GM19452 (cell line): ENCODE data around the gene TBCC.

Experiments used
- ATAC-seq: cut with Tn5 transposase; IDR thresholded peaks from one replicate; pipeline ENCODE4 v1.9.1; 2021; ENCODE audit not compliant: unreplicated experiment

The TBCC gene

DNA sequence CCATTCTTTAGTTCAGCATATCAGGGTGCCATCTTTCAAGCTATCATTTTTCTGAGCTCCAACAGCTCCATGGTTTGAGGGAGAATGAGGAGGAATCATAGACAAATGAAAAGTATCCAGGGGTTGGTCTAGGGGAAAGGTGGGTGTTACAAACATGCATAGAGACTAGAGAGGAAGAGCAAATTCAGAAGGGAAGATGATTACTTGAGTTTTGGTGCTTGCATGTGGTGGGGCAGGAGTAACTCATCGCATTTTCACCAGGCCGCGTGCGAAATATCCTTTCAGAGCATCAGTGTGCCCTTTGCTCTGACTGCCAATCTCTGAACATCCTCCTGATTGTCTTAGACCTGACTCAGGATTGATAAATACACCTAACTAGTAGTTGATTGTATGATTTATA is 28.3 kb upstream of the TBCC start:
- no peak for ATAC-seq

DNA sequence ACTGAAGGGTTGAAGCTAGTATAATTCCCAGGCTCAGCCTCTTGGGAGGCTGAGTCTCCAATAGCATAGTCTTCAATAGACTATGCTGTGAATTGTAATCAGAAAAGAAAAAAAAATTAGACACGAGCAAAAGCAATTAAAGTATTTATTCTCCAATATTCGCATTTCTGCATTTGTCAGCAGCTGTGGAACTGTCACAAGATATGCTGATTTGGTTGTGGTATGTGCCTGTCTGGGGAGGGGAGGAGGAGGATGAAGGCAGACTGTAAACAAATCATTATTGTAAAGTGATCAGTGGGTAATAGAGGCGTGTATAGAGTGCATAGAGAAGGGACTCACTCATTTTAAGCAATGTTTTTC is 25.8 kb upstream of the TBCC start:
- ATAC-seq = peak; percentile 21

GRCh38 chr6:42769836-42770235 is 23.9 kb upstream of the TBCC start:
- ATAC-seq = no peak

DNA sequence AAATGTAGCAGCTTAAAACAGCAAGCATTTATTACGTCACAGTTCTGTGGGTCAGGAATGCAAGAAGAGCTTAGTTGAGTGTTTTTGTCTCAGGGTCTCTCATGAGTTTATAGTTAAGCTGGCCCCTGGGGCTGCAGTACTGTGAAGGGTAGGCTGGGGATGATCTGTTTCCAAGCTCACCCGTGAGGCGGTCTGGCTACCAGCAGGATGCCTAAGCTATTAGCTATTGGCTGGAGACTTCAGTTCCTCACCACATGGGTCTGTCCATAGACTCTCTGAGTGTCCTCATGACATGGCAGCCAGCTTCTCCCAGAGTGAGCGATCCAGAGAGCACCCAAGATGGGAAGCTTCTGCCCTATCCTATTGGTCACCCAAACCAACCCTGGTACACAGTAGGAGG is 23.1 kb upstream of the TBCC start:
- ATAC-seq = no peak

DNA sequence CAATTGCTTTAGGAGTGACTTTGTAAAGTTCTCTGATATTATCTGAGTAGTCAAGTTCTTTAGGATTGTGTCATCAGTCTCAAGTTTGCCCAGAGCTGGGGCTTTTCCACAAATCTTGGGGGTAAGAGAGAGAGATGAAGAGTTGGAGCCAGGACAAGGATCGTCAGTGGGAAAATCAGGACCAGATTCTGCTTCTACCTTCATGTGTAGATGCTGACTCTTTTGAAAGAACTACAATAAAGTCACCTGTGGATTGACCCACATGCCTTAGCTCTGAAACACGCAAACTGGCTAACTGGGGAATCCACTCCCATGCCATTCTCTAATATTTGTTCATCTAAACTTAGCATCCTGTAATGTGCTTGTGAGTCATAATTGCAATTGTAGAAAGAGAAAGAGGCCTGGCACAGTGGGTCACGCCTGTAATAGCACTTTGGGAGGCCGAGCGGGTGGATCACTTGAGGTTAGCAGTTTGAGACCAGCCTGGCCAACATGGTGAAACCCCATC is 20.3 kb upstream of the TBCC start:
- ATAC-seq = no peak

DNA sequence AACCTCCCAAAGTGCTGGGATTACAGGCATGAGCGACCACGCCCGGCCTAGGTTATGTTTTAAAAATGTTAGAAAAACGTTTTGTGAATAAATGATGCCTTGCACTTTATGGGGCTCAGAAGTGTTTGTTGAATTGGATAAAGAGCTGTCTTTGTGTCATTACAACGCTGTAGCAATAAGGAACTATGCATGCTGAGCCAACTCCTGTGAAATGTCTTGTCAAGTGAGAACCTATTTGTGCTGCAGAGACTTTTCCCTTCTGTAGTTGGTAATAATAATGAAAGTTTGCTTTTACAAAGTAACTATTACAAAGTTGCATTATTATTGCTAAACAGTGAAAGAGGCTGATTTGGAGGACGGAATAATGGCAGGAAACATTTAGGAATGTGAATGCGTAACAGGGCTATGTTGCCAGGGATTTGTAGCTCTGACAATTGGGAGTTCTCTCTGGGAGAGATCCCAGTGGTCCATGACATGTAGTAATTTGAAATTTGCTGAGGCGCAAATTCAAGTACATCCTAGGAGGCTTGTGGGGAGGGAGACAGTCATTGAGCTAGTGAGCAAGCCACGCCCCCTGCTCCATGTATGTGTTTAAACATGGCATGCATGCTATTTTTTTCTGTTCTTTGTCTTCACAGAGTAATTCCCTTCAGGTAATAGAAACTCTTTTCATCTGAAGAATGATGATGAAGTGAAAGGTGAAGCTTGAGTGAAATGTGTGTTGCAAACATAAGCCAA is 19.2 kb upstream of the TBCC start:
- no peak for ATAC-seq

DNA sequence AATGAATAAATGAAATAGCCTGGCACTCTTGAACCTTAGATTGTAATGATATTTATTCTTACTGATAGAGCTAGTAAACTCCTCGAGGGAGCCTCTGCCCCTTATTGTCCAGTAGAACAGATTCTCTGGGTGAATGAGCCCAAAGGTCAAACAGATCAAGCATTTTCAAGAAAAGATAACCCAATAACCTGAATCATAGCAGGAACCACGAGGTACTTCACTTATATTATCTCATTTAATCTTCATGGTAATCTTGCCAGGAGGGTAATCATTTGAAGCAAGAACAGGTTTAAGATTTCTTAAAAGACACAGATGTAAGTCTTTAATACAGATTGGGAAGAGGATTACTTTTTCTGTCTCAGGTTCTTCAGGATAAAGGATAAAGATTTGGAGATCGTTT is 17.0 kb upstream of the TBCC start:
- no peak for ATAC-seq

GRCh38 chr6:42762426-42762859 is 16.5 kb upstream of the TBCC start:
- ATAC-seq = no peak

- ATAC-seq = no peak
Measured at GRCh38 chr6:42761287-42762067, 15.6 kb upstream of the TBCC start.

GRCh38 chr6:42758756-42759430 is 13.0 kb upstream of the TBCC start:
- ATAC-seq = no peak

GRCh38 chr6:42756722-42757121 is 10.8 kb upstream of the TBCC start:
- no peak for ATAC-seq

- ATAC-seq = no peak
Measured at GRCh38 chr6:42754759-42755158, 8.9 kb upstream of the TBCC start.

GRCh38 chr6:42751055-42751454 is 5.2 kb upstream of the TBCC start:
- ATAC-seq = no peak

DNA sequence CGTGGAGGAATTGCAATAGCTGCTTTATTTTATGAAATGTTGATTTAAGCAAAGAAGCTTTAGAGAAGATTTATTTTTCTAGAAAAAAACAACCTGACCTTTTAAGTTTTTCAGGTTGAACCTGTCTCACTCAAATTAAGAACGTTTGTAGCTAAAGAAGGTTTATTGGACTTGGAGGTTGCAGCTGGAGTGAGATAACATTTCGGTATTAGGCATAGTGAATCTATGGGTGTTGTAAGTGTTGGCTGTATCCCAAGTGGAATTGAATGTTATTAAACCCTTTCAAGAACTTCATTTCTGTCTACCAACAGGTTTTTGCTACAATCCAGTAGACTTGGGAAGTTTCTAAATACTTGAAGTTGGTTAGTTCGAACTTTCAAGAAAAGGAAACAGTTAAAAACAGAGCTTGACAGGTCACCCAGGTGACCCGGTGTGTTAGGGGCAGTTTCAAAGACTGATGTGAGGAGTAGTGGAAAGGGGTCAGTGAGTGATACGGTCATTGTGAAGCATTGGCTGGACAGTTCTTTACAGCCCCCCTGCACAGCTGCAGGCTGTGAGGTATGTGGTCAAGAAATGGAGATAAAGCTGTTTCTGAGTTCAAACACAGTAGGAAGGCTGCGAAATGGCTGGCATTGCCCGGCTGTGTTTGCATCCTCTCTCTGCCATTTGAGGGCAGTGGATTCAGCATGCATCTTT is 2.4 kb upstream of the TBCC start:
- ATAC-seq = no peak

DNA sequence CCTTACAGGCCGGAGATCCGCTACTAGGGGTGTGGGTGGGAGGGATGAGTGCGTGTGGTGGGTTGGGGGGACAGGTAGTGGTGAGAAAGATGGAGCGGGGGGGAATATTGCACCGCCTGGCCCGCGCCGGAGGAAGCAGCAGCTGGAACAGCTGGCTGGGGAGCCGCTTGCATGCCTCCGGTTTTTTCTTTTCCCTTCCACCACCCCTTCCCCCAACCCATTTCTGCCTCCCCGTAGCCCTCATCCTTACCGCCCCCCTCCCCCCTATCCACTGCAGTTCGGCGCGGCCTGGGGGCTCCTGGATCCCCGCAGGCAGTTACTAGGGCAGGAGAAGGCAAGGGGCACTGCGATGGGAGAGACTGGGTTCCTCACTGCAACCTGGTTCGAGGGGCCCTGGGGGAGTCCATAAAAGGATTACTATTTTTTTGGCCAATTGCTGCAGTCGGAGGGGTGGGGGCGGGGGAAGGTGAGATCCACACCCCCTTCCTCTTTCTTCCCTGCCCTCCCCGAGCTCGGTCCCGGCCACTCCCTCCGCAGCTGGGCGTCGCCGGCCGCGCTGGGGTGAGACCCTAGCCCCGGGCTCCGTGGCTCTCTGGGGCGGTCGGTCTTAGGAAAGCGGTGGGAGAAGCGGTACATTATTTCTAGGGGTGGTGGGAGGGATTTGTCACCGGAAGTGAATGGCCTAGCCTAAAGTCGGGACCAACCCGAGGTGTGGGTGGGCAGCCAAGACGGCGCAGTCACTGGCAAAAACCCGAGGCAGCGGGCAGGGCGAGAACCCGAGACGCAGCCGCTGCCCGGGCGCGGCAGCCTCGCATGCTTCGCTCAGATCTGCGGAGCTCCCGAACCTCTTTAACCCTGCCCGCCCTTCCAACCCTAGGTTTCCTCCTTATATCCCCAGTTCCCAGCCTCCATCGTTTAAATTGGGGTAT is 824 bp upstream of the TBCC start:
- ATAC-seq = peak; percentile 43

DNA sequence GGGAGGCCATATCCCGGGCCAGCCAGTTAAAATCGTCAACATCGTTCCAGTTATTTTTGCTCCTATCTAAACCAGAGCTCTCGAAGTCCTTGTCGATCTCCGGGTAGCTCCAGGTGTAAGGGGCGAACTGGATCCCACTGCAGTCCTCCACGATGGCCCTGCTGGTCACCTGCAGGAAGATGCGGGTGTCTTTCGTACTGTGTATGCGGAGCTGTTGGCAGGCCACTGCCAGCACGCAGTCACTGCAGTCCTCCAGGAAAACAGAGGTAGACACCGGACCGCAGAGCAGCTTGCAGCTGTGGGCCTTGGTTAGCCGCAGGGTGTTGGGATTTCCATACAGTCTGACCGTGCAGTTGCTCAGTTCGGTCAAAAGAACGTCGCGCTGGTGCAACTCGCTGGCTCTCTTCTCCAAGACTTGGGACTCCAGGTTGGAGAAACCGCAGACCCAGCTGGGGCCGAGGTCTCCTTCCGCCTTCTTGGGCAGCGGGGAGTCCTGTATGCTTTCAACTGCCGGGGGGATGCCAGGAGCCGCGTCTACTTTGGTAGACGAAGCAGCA is 742 bp downstream of the TBCC start:
- ATAC-seq = no peak

- no peak for ATAC-seq
Measured at GRCh38 chr6:42744351-42744893, 1.5 kb downstream of the TBCC start.

- no peak for ATAC-seq
Measured at GRCh38 chr6:42742116-42742894, 3.6 kb downstream of the TBCC start.

DNA sequence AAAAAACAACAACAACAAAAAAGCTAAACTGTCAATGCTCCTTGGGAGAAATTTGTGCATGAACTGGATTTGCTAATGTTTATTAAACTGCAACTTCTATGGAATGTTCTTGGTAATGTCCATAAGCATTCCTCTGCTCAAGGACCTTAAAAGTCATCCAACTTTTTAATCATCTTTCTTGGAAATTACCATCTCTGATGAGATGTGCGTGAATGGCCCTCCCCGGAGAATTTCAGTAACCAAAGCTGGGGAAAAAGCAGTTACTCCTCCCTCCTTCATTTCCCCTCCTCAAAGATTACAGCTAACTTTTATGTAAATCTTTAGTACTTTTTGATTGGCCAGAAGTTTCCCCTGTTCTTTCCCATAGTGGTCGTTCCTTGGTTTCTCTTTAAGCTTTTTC is 5.2 kb downstream of the TBCC start:
- ATAC-seq = no peak
